Lower leg skin (tissue), 4 donors: ENCODE data around the gene ZSCAN10. TPM values are rescaled to one million over a fixed set of nuclear protein-coding genes. Genes with fewer than 3 reads are reported as not detected.

Source experiments
- DNase-seq, 2 donors: peaks; one replicate each; pipeline ENCODE4 v3.0.0-alpha.2; 2019; ENCODE audit warnings: low spot score in 2 of 2
- H3K4me3 ChIP-seq: fragments of 200-600 bp; sonication (generic); 2 replicates; pipeline ENCODE4 v1.5.1; 2017; ENCODE audit warnings: mild to moderate bottlenecking, low read depth; ENCODE audit not compliant: poor library complexity, severe bottlenecking
- POLR2A ChIP-seq, 2 donors: fragments of 450-650 bp; IDR thresholded peaks; one replicate each; pipeline ENCODE4 v1.6.1; 2016 to 2017; ENCODE audit warnings: antibody characterized with exemption in 2 of 2, mild to moderate bottlenecking in 1 of 2, moderate library complexity in 1 of 2
- WGBS, 2 donors: methylation state at CpG; one replicate each; pipeline ENCODE4 v1.1.5; 2018; 5-methylcytosine and 5-hydroxymethylcytosine counted together
- intact Hi-C: fragments of 100-400 bp; cut with DNase I; formaldehyde crosslinking; loops from one replicate; pipeline ENCODE4 v1.15.0; 2023; ENCODE audit warnings: low total_unique reads
- total RNA-seq, 4 donors: library from RNA; depleted of rRNA; stranded (reverse); fragments of >200 nt; gene quantifications; one replicate each; pipeline ENCODE4 v1.1.0, GENCODE V29; 2016
- TF ChIP-seq, protein P1 (sequence below), 3 donors: fragments of 450-650 bp; IDR thresholded peaks; one replicate each; pipeline ENCODE4 v1.5.1; 2016; ENCODE audit warnings: antibody characterized with exemption in 3 of 3, mild to moderate bottlenecking in 3 of 3, moderate library complexity in 2 of 3

ZSCAN10 gene
- total RNA-seq, 4 donors from 2014 or later = not detected

- peak within 1 kb of the TSS; percentile 8 for H3K4me3 ChIP-seq
- no peak for TF ChIP-seq POLR2A (IDR thresholded peaks at IDR 0.05)
- TF ChIP-seq, protein P1, sequence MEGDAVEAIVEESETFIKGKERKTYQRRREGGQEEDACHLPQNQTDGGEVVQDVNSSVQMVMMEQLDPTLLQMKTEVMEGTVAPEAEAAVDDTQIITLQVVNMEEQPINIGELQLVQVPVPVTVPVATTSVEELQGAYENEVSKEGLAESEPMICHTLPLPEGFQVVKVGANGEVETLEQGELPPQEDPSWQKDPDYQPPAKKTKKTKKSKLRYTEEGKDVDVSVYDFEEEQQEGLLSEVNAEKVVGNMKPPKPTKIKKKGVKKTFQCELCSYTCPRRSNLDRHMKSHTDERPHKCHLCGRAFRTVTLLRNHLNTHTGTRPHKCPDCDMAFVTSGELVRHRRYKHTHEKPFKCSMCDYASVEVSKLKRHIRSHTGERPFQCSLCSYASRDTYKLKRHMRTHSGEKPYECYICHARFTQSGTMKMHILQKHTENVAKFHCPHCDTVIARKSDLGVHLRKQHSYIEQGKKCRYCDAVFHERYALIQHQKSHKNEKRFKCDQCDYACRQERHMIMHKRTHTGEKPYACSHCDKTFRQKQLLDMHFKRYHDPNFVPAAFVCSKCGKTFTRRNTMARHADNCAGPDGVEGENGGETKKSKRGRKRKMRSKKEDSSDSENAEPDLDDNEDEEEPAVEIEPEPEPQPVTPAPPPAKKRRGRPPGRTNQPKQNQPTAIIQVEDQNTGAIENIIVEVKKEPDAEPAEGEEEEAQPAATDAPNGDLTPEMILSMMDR (IDR thresholded peaks at IDR 0.05) = no peak
- DNase-seq = no peak
- WGBS, 2 donors = 0 to 1% methylated on average over 43 to 46 of the region's 86 CpGs
- intact Hi-C loops = no loop called here
Observed at GRCh38 chr16:3045758-3046640, 53.1 kb downstream of the ZSCAN10 start, which contains the start of gene MMP25. Gene MMP25, plus strand, starts transcription at chr16:3046561. Its CDS starts 357 bp downstream, at chr16:3046918.

DNA sequence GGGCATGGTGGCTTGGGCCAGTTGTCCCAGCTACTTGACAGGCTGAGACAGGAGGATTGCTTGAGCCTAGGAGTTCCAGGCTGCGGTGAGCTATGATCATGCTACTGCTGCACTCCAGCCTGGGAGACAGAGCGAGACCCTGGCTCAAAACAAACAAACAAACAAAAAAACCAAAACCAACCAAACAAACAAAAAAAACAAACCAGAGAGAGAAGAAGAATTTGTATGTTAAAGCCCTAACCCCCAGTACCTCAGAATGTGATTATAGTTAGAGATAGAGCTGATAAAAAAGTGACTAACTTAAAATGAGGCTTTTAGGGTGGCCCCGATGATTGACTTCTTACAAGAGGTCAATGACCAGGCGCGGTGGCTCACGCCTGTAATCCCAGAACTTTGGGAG, 54.4 kb downstream of the ZSCAN10 start:
- WGBS, 2 donors = 88 to 92% methylated on average over 6 of the region's 6 CpGs
- H3K4me3 ChIP-seq = no peak overlapping the region
- TF ChIP-seq, protein P1 (IDR thresholded peaks at IDR 0.05) = no peak
- DNase-seq = no peak
- intact Hi-C loops = no loop called here

- WGBS, 2 donors = 81 to 89% methylated on average over 3 of the region's 3 CpGs
- intact Hi-C loops = no loop called here
- TF ChIP-seq, protein P1 (IDR thresholded peaks at IDR 0.05) = no peak
- TF ChIP-seq POLR2A (IDR thresholded peaks at IDR 0.05) = no peak
- DNase-seq = no peak
- no peak overlapping the region for H3K4me3 ChIP-seq
Observed at GRCh38 chr16:3042376-3042775, 56.7 kb downstream of the ZSCAN10 start.

GRCh38 chr16:3038896-3039295, 60.2 kb downstream of the ZSCAN10 start:
- TF ChIP-seq, protein P1 (IDR thresholded peaks at IDR 0.05) = no peak
- TF ChIP-seq POLR2A (IDR thresholded peaks at IDR 0.05) = no peak
- no peak for DNase-seq
- intact Hi-C loops = loop anchor here (1.0 kb wide), 1 partner anchor 44 kb away; no protein-coding TSS in a partner anchor
- H3K4me3 ChIP-seq = no peak overlapping the region
- WGBS, 2 donors = 70 to 76% methylated on average over 5 of the region's 5 CpGs

Other genes starting within 250 kb of the ZSCAN10 start
- gene PRSS22, start 241.1 kb downstream of the ZSCAN10 start, total RNA-seq = 1 to 10 TPM; 2.3 to 6.7 (median 4.6) TPM
- gene FLYWCH2, start 216.1 kb downstream of the ZSCAN10 start, total RNA-seq = 10 to 100 TPM; 36.4 to 44.6 (median 40.3) TPM
- 10 to 100 TPM; 36.9 to 61.4 (median 46.0) TPM for gene FLYWCH1, start 187.4 kb downstream of the ZSCAN10 start, total RNA-seq
- 1 to 10 TPM; 1.9 to 3.8 (median 2.5) TPM for gene KREMEN2, start 135.0 kb downstream of the ZSCAN10 start, total RNA-seq
- 10 to 100 TPM in 2 of 4 donors, 1 to 10 TPM in 2; 6.2 to 17.9 (median 10.6) TPM for gene PAQR4, start 129.9 kb downstream of the ZSCAN10 start, total RNA-seq
- gene PKMYT1, start 118.8 kb downstream of the ZSCAN10 start, total RNA-seq = 1 to 10 TPM; 3.0 to 7.4 (median 3.9) TPM
- gene CLDN9, start 86.4 kb downstream of the ZSCAN10 start, total RNA-seq = under 1 TPM in 2 of 4 donors, not detected in 2; 0.15 to 0.23 TPM
- gene CLDN6, start 81.1 kb downstream of the ZSCAN10 start, total RNA-seq = not detected
- gene TNFRSF12A, start 78.9 kb downstream of the ZSCAN10 start, total RNA-seq = 10 to 100 TPM; 11.7 to 60.0 (median 23.6) TPM
- 10 to 100 TPM; 27.5 to 41.5 (median 31.9) TPM for gene HCFC1R1, start 75.4 kb downstream of the ZSCAN10 start, total RNA-seq
- gene THOC6, start 75.3 kb downstream of the ZSCAN10 start, total RNA-seq = 10 to 100 TPM; 13.2 to 22.1 (median 20.1) TPM
- gene BICDL2, start 62.4 kb downstream of the ZSCAN10 start, total RNA-seq = 100 to 1,000 TPM in 3 of 4 donors, 10 to 100 TPM in 1; 87.2 to 115 (median 106) TPM
- under 1 TPM in 3 of 4 donors, not detected in 1; 0.30 to 0.81 (median 0.49) TPM for gene MMP25, start 52.7 kb downstream of the ZSCAN10 start, total RNA-seq
- gene IL32, start 33.7 kb downstream of the ZSCAN10 start, total RNA-seq = 1 to 10 TPM in 3 of 4 donors, under 1 TPM in 1; 0.80 to 7.2 (median 5.1) TPM
- gene ZNF205, start 13.3 kb upstream of the ZSCAN10 start, total RNA-seq = 10 to 100 TPM; 15.1 to 25.3 (median 18.5) TPM
- gene ZNF213, start 35.7 kb upstream of the ZSCAN10 start, total RNA-seq = 10 to 100 TPM; 10.7 to 18.0 (median 14.6) TPM
- gene OR1F1, start 88.9 kb upstream of the ZSCAN10 start, total RNA-seq = not detected
- 1 to 10 TPM; 2.2 to 5.7 (median 3.9) TPM for gene ZNF200, start 135.9 kb upstream of the ZSCAN10 start, total RNA-seq
- gene MEFV, start 157.3 kb upstream of the ZSCAN10 start, total RNA-seq = 1 to 10 TPM in 2 of 4 donors, under 1 TPM in 2; 0.80 to 3.3 (median 1.8) TPM
- 10 to 100 TPM; 40.4 to 62.3 (median 55.2) TPM for gene ZNF263, start 184.2 kb upstream of the ZSCAN10 start, total RNA-seq
- 1 to 10 TPM; 1.9 to 6.9 (median 3.0) TPM for gene TIGD7, start 206.1 kb upstream of the ZSCAN10 start, total RNA-seq
- gene ZNF75A, start 206.2 kb upstream of the ZSCAN10 start, total RNA-seq = 10 to 100 TPM; 13.3 to 23.5 (median 18.2) TPM